Stimulated activated CD4-positive, alpha-beta T cell treated with anti-CD3 and anti-CD28 coated beads, TNF-alpha, amount 100 ng/mL, for 1 hour (primary cell): ENCODE measurements around the gene BANP.
"Not testable (repeated sequence)": the region's sequence is repeated elsewhere in the genome, so short reads cannot be mapped to it uniquely, and the experiment has no call there.

Experiments
- DNase-seq, 3 donors: peaks; one replicate each; pipeline ENCODE4 v3.0.0-alpha.2; 2020; ENCODE audit warnings: low read depth in 3 of 3, low spot score in 1 of 3

Gene BANP

DNA sequence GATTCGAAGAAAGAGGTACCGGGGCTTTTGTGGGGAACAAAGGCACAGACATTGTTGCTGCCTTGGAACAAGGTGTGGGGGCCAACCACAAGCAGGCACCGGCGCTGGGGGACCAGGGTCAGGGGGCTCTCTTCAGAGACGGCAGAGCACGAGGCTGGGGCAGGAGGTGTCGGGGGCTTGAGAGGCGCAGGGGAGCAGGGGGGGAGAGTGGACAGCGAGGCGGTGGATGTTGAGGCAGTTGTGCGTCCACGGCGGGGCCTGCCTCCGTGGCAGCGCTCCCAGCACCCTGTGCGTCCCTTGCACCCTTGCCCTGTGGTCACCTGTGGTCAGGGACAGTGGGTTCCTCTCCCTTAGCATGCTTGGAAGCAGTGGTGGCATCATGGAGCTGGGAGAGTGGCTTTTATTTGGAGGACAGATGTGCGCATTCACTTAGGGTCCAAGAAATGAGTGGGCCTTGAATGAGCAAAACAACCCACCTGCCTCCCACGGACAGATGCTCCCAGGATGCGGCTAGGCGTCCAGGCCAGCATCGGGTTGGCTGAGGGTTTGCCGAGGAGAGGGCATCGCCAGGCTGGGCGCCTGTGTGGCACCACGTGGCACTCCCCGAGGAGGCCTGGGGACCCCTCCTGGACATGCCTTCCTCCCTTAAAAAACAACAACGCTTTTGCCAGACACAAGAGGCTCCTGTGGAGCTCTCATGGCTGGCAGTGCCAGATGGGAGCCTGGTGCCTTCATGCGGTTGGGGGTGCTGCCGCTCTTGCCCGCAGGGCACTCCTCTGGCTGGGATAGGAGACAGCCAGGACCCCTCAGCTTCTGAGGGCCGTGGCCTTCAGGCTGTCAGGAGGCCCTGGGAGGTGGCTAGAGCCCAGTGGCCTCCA is 113.0 kb downstream of the BANP start:
- DNase-seq = no peak

DNA sequence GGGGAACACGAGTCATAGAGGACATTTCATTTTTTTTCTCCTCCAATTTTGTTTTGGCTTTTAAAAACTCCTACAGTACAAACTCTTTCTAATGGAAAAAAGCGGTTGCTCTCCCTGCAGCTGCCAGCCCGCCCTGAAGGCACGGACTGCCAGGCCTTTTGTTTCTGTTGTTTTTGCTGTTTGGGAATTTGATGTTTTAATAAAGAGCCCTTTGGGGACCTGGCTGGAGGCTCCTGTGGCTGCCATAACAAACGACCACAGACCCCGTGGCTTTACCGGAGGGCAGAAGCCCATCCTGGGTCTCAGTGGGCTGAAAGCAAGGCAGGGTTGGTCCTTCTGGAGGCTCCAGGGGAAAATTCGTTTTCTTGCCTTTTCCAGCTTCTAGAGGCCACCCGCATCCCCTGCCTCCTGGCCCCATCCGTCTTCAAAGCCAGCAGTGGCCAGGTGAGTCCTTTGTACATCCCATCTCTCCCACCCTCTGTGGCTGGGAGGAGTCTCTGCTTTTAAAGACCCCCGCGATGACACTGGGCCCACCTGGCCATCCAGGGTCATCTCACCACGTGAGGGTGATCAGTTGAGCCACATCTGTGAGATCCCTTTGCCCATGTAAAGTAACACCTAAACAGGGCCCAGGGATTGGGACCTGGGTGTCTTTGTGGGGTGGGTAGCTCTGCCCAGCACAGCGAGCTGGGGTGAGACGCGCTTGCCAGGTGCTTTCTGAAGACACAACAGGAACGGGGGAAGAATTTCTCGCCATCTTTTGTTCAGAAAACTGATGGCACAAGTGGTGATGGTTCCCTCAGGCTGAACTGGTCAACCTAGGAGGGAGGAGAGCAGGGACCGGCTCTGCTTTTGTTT is 113.9 kb downstream of the BANP start:
- DNase-seq = no peak

DNA sequence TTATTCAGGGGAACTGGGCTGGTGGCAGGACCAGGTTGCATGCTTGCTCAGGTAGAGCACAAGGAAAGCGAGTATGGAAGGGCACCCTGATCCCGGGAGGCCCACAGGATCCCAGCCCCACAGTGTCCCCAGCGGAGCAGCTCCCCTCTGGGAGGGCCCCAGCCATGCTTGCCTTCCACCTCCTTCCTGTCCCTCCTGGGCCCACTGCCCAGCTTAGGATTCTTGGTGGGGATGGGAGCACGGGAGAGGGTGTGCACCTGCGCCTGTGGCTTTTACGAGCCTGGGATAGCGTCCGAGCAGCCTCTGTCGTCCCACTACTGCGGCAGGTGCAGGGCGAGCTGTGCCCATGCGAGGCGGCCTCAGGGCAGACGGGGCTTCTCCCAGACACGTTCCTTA is 114.5 kb downstream of the BANP start:
- no peak for DNase-seq

DNA sequence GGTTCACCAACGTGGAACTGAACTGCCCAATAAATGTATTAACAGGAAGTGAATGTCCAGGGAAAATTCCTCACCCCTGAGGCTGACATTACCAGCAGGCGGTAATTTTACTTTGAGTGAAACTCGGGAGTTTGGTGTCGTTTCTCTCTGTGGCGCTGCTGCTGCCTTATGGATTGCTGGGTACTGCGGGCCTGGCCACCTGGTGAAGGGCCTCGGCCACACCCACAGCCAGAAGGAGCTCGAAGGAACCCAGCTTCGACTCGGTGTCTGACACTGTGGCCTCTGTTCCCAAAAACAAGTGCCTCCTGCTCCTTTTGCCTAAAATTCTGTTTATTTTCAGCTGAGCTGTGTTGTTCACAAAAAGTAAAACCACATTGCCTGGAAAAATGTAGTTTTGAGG is 115.0 kb downstream of the BANP start:
- no peak for DNase-seq

DNA sequence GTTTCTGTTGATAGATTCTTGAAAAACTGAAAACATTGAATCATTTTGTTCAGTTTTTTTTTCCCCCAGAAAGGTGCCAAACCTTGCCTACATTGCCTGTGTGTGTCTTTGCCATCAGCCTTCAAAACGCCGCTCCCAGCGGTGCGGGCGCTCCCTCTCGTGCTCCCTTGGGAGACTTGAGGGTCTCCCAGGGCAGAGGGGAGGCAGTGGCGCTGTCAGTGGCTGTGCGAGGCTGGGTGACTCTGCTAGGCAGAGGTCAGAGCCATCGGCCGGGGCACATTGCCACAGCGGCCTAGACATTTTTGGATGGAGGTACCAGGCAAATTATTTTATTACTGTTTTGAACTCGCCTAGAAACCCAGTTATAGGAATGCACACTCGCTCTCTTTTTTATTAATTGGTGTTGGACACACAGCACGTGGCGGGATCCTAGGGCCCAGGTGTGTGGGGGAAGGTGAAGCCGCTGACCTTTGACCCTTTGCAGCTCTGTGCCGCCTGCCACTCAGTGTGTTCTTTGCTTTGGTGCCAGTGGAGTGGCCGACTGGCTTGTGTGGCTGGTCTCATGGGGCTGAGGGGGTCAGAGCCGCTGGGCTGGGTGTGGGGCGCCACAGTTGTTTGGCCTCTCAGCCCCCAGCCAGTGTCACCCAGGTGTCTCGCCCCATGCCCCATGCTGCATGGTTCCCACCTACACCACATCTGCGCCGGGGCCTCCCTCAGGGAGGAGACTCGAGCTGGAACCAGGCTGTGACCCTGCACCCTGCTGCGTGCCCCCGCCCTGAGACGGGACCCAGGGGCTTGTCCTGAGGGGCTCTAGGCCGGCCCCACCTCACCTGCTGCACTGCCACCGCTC is 115.7 kb downstream of the BANP start:
- DNase-seq = no peak

DNA sequence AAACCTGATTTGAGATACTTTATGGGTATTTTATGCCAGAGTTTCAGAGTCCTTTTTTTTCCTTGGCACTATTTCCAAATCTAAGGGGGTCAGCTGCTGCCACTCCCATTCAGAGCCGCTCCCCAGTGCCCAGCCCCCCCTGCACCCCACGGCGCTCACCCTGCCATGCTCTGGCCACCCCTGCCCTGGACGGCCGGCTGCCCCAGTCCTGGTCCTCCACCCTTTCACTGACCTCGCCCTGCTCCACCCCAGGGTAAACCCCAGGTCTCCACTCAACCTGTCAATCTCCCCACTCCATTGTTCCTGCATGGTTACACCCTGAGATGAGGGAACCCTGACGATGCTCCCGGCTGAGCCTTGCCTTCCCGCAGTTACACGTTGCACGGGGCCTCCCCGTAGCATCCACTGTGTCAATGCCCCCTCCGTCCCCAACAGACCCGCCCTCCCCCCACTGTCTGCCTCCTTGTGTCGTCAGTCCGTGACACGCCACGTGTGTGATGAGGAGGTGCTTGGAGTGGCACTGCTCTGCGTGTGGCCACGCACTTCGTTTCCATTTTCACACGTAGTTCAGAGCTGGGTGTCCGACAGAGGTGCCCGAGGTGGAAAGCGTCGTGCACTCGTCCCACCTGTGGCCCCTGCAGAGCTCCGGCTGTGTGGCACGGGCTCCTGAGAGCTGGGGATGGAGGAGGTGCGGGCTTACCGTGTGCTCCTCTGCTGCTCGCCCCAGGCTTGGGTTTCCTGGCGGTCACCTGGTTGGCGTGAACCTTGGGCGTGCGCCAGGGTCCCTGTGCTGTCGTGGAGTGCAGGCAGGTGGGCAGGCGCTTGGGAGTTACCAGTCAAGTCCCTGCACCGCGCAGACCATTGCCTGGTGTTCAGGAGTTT is 116.5 kb downstream of the BANP start:
- DNase-seq = no peak

DNA sequence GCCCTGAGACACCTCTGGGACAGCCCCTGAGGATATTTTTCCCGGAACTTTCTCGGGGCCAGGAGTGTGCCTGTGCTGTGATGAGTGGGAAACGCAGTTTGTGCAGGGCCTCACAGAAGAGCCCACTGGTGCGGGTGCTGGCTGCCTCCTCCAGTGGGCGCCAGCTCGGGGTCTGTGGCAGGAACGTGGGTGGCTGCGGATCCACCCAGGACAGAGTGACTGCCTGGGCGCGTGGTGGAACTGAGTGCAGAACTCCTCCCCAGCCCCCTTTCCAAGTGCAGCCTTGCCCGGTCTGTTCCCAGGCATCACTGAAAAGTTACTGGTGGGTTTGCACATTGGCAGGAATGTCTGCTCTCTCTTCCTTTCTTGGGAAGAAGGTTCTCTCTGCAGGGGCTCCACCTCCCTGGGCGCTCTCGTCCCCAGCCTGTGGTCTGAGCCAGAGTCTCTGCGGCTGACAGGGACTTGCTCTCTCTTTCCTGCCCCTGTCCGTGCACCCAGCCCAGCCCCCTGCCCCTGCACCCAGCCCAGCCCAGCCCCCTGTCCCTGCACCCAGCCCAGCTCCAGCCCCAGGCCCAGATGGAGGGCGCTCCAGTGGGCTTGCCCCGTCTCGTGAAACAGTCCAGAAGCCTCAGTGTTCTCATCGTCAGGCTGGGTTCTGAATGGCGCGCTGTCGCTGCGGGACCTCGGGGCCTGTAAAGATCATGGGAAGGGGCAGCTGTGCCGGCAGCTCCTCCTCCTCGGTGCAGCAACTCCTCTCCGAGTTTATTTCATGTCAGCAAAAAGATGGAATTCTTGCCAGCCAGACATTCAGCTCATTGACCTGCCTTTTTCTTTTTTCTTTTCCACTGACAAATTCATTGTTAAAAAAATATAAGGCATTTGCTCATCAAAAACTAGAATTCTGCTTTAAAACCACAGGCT is 117.5 kb downstream of the BANP start:
- no peak for DNase-seq

DNA sequence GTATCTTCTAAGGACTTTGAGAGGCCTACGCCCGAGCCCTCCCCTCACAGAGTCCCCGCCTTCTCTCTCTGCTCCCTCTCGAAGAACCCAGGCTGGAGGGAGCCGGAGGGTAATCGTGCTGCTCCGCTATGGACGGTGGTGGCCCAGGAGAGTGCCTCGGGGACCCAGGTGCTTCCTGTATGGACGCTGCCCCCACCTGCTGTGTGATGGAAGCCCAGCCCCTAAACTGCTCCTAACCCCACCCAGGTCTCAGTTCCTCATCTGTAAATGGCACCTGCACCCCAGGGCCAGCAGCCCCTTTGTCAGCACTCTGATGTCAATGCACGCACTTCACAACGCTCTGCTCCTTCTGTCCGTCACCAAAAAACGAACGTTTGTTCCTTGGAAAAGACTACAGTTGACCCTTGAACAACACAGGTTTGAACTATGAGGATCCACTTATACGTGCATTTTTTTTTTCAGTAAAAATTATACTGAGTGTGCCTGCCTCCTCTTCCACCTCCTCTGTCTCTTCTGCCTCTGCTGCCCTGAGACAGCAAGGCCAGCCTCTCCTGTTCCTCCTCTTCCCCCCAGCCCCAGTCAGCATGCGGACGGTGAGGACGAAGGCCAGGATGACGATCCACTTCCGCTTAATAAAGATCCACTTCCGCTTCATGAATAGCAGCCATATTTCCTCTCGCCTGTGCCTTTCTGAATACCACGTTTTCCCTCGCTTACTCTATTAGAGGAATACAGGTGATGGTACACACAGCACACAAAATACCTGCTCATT is 118.3 kb downstream of the BANP start:
- DNase-seq = no peak

DNA sequence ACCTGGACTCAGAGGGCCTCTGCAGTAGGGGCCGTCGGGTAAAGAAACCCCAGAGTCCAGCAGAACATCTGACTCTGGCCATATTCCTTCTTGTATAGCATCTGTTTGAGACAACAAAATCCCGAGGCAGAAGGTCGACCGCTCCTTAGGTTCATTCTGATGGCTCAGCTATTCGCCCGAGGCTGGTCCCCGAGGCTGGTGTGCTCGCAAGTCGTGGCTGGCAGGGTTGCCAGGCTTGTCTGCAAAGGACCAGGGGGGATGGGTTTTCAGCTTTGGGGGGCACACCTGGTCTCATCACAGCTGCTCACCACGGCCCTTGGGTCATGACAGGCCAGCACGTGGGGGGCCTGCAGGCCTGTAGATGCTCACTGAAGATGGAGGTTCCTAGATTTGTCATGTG is 119.1 kb downstream of the BANP start:
- no peak for DNase-seq

DNA sequence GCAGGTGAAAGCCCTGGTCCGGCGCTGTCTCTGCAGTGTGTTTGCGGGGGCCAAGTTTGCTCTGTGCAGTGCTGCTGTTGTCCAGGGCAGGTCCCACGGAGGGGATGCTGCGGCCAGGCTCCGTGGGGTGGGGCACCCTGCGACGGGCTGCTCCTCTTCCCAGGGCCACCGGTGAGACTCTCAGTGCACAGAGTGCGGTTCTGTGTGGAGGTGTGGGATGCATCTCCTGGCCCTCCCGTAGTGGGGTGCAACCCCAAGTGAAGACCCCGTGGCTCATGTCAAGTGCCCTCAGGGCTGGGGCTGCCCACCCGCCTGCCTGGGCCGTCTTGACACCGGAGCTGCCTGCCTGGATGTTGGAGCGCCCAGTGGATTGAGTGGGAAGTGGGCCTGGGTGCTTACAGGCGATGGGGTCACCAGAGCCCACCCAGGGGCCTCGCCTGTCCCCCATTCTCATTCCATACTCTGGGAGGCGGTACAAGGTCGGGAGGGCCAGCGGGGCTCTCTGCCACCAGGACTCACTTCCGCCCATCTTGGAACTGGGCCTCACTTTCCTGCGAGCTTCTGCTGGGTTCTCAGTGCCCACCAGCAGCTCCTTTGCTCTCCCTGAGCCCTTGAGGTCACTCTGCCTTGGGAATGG is 119.9 kb downstream of the BANP start:
- no peak for DNase-seq

DNA sequence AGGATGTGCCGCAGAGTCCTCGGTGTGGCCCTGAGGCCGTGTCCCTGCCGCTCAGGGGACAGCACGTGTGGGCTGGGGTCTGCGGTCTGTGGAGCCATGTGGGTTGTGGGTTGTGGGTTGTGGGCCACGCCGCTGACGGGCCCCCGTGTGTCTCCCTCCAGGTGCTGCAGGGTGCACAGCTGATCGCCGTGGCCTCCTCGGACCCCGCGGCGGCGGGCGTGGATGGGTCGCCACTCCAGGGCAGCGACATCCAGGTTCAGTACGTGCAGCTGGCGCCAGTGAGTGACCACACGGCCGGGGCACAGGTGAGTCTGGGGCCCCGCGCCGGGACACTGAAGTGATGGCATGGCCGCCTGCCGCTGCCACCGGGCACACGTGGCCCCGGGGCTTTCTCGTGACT is 120.7 kb downstream of the BANP start:
- DNase-seq = no peak

DNA sequence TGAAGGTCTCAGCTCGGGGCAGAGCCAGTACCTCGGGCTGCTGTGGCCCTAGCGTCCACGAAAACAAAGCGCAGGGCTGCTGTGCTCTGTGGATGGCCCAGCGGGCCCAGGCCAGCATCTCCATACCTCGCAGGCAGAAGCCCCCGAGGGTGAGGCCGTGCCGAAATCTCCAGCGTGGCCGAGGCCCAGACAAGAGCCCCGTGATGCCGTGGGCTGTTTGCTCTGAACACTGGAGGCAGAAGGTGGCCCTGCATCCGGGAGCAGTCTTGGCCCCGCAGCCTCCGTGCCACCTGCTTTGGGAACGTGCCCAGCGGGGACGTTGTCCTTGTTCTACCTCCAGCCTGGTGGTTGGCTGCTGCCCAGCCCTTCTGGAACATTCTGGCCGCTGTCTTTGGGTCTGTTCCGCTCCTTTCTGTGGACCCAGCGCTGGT is 121.4 kb downstream of the BANP start:
- DNase-seq = no peak

DNA sequence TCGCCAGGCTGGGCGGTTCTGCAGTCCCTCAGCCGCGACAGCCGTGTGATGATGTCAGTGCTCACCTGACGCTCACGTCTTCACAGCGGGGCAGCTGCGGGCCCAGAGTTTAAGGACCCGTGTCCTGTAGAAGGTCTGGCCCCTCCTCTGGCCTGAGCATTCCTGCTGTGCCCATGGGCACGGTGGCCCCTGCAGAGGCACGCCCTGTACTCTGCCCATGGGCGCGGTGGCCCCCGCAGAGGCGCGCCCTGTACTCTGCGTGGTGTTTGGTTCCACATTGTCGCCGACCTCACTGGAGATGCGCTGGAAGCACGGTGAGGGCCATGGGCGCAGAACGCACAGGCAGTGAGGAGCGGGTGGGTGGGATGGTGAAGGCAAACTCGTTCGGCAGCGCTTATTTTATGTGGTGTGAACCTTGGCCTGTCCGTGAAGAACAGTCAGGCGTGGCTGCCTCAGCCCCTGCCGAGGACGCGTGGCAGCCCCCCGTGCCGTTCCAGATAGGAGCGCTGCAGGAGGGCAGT is 122.0 kb downstream of the BANP start:
- no peak for DNase-seq

DNA sequence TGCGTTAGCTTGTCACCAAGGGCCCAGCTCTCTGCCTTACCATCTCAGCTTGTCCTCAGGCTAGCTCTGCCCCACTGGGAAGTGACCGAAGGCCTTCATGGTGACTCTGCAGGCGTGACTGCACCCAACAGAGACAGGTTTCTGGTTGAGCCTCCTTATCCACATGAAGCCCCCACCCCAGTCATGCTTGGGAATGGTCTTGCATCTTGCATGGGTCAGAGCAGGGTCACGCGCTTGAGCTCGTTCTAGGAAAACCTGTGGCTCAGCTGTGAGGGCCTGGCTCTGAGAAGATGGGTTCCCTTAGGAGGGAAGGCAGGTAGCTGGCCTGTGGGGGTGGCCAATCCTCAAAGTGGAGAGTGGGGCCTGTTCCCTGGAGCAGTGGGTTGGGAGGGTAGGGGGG is 122.8 kb downstream of the BANP start:
- DNase-seq = no peak

DNA sequence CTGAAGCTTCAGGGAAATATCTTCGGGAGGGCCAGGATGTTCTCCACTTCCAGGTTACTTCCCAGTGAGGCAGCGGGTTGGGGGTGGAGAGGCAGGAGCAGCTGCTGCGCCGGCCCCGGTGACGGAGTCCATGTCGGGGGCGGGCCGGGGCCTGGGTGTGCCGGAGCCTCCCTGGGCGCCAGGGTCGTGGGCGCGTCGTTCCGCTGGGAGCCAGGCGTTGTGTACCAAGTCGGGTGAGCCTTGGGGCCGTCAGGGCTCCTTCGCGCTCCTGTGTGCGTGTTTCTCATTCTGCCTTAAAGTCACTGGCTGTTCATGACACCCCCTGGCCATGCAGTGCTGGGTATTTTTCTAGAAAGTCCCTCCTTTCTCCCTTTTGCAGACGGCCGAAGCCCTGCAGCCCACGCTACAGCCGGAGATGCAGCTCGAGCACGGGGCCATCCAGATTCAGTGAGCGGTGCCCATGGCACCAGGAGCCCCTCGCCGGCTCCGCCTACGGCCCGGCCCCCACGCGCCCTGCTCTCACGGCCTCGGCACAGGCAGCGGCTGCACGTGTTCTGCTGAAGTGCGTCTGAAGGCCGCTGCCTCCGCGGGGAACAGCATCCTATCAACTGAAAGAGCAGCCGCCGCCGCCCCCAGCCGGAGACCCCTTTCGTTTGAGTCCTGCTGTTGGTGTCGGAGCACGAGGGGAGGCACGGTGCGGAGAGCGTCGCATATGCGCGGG is 125.1 kb downstream of the BANP start:
- no peak for DNase-seq

DNA sequence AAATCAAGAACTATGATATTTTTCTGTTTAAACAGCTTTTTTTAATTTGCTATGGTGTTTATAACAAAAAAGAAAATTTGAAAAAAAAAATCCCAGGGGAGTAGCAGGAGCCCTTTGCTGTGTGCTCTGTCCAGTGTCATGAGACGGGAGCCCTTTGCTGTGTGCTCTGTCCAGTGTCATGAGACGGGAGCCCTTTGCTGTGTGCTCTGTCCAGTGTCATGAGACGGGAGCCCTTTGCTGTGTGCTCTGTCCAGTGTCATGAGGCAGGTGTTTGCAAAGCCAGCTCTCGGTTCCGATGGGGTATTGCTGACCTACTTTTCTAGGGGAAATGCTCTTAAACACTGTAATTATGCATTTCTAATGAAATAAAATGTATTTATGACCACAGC is 125.7 kb downstream of the BANP start:
- not testable (repeated sequence) for DNase-seq
